ENCODE results near the gene ZCCHC9. TPM values are rescaled to one million over a fixed set of nuclear protein-coding genes. Genes with fewer than 3 reads are reported as not detected.

Gene ZCCHC9
- total RNA-seq, 2 experiments from 2014 or later = 38.4 to 39.2 TPM

GRCh38 chr5:81349161-81349560, 47.8 kb downstream of the ZCCHC9 start:
- POLR2A ChIA-PET = interaction anchor here (0.5 kb wide), 1 partner anchor 11 kb away, joined by 13 read pairs; no protein-coding TSS in a partner anchor
- CTCF ChIA-PET = no interaction called here

GRCh38 chr5:81350507-81350906, 49.1 kb downstream of the ZCCHC9 start:
- POLR2A ChIA-PET = no interaction called here
- CTCF ChIA-PET = no interaction called here

- ChIA-PET CTCF (no interaction called here), POLR2A (no interaction called here)
Measured at GRCh38 chr5:81353189-81353588, 51.8 kb downstream of the ZCCHC9 start.

DNA sequence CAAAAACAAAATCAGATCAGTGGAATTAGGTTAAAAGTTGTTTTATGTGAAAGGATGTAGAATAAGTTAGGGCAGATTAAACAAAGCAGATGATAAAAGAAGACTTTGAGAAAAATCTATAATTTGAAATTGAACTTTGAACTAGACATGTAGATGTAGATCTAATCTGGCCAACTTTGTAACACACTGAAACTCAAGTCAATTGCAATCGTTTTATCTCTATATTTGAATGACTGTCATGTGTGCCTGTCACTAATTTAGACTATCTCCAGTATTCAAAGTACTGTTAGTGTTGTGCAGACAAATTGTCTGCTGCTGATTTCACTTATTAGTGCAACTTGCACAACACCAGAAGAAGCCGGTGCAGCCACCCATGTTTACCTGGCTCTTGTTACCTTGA, 52.7 kb downstream of the ZCCHC9 start:
- ChIA-PET POLR2A (no interaction called here), CTCF (no interaction called here)

DNA sequence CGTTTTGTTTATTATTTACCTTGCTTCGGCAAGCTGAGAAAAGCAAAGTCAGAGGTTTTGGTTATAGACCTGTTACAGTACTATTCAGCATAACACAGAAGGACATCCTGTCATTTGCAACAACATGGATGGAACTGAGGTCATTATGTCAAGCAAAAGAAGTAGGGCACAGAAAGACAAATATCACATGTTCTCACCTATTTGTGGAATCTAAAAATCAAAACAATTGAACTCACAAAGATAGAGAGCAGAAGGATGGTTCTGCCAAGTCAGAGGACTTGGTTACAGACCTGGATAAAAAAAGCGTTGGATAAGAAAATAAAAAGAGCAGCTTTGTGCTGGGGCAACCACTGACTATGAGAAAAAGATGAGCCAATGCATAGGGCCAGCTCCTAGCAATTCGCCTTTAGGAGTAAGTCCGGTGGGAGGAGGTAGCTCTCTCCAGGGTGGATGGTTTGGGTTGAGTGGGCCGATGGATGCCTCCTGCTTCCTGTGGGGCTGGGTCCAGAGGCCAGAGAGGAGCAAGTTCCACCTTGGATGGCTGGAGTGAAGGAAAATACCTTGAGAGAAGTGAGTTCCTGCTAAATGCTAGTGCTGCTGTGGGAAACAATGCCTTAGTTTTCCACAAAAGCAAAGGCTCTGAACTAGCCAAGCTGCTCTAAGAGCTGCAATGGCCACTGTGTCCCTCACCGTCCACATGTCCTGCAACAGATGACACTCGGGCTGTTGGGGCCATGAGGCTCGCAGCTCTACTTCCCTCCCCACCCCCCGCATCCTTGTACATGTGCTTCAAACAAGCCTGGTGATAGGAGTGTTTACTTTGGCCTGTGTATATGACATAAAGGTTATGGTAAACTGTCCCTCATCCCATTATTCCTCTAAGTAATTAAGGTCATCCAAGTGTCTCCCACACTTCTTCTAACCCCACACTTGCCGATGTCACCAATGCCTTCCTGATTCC, 54.2 kb downstream of the ZCCHC9 start:
- ChIA-PET POLR2A (no interaction called here), CTCF (no interaction called here)

GRCh38 chr5:81359108-81359507, 57.7 kb downstream of the ZCCHC9 start:
- CTCF ChIA-PET = no interaction called here

DNA sequence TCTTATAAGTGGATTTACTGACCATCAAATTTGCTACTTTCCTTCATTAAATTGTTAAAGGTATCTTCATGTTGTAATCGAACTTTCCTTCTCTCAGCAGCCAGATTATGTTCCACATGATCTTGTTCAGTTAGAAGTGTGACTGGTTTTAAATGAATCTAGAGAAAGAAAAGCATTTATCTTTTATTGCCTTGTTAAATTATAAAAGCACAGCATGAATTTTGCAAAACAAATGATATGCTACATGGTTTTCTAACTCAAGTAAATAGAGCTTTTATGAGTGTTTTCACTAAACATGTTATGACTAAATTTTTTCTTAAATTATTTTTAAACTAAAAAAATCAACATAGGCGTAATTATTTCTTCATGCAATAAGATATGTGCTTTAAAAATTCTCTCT, 58.5 kb downstream of the ZCCHC9 start:
- POLR2A ChIA-PET = no interaction called here
- CTCF ChIA-PET = no interaction called here

More at GRCh38 chr5:81359108-81359507, 57.7 kb downstream of the ZCCHC9 start:
- POLR2A ChIA-PET = no interaction called here

GRCh38 chr5:81360640-81361039, 59.3 kb downstream of the ZCCHC9 start:
- ChIA-PET CTCF (no interaction called here), POLR2A (interaction anchor here (0.7 kb wide), 1 partner anchor 11 kb away, joined by 13 read pairs; no protein-coding TSS in a partner anchor)

GRCh38 chr5:81361600-81361999, 60.2 kb downstream of the ZCCHC9 start:
- ChIA-PET CTCF (no interaction called here), POLR2A (no interaction called here)

Other genes starting within 250 kb of the ZCCHC9 start
- gene CKMT2, start 68.3 kb upstream of the ZCCHC9 start, total RNA-seq = not detected
- not detected for gene ACOT12, start 92.5 kb downstream of the ZCCHC9 start, total RNA-seq